Ovary (tissue), 3 donors: ENCODE results near the gene HPCAL1.

Experiments
- EP300 ChIP-seq: sonication (generic); formaldehyde crosslinking; IDR thresholded peaks from one replicate; pipeline ENCODE4 v1.6.1; 2017; ENCODE audit warnings: antibody characterized with exemption
- POLR2A ChIP-seq: fragments of 450-650 bp; IDR thresholded peaks from one replicate; pipeline ENCODE4 v1.6.1; 2017; ENCODE audit warnings: antibody characterized with exemption, mild to moderate bottlenecking, moderate library complexity
- TF ChIP-seq, protein P1 (sequence below), 3 donors: fragments of 450-650 bp in 2 of 3; fragments of 200-600 bp in 1 of 3; IDR thresholded peaks; one replicate each; pipeline versions ENCODE4 v1.5.1 to v1.8.0; 2016 to 2022; ENCODE audit warnings: antibody characterized with exemption in 3 of 3, mild to moderate bottlenecking in 1 of 3
- donor health status: DM: no; HTN: no; CAD: no.

DNA sequence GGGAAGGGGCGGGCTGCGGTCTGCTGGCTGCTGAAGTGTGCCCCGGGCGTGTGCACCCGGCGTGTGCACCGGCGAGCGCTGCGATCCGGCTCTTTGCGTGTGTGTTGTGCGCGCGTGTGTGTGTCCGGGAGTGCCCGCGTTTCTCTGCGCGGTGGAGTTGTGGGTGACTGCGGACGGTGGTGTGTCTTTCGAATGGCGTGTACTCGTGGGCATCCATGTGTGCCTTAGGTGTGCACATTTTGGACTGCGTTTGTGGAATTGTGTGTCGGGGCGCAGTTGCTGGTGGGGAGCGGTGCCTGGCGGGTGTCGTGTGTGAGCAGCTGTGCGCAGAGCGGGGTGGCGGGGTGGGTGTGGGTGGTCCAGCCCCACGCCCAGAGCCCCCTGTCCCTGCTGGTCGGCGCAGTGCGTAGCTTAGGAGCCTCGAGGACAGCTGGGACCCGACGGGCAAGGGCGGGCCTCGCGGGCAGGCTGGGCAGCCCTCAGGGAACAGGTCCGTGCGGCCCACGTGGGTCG, 533 bp downstream of the HPCAL1 start:
- no peak for TF ChIP-seq EP300
- TF ChIP-seq, protein P1, sequence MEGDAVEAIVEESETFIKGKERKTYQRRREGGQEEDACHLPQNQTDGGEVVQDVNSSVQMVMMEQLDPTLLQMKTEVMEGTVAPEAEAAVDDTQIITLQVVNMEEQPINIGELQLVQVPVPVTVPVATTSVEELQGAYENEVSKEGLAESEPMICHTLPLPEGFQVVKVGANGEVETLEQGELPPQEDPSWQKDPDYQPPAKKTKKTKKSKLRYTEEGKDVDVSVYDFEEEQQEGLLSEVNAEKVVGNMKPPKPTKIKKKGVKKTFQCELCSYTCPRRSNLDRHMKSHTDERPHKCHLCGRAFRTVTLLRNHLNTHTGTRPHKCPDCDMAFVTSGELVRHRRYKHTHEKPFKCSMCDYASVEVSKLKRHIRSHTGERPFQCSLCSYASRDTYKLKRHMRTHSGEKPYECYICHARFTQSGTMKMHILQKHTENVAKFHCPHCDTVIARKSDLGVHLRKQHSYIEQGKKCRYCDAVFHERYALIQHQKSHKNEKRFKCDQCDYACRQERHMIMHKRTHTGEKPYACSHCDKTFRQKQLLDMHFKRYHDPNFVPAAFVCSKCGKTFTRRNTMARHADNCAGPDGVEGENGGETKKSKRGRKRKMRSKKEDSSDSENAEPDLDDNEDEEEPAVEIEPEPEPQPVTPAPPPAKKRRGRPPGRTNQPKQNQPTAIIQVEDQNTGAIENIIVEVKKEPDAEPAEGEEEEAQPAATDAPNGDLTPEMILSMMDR (IDR thresholded peaks at IDR 0.05) = no peak
- no peak for TF ChIP-seq POLR2A
